Activated T-cell treated with anti-CD3 and anti-CD28 coated beads for 24 hours (primary cell): ENCODE data around the gene ZMPSTE24.
"Not testable (repeated sequence)": the region's sequence is repeated elsewhere in the genome, so short reads cannot be mapped to it uniquely, and the experiment has no call there.

ENCODE experiments used
- DNase-seq: peaks from one replicate; pipeline ENCODE4 v3.0.0-alpha.2; 2020; ENCODE audit warnings: low read depth

Gene ZMPSTE24

DNA sequence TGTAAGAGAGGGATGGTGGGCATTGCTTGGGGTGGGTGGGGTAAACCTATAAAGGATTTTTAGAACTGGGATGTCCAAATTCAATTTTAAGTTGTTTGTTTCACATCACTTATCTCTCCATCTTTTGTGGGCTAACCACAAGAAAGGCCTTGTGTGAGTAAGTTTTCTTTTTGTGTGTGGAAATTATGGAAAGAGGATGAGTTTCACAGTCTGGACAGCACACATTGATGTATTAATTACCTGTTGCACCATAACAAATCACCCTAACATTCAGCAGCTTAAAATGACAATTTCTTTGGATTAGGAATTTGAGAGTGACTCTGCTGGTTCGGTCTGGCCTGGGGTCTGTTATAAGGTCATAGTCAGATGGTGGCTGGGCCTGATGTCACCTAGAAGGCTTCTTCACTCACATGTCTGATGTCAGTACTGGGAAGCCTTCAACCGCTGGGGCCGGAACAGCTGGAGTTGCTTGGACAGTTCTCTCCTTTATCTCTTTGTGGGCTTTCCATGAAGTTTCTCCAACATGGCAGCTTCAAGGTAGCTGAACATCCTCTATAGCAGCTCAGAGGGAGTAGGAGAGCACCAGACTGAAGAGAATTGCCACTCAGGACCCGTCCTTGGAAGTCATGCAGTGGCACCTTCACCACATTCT, 61.1 kb downstream of the ZMPSTE24 start:
- DNase-seq = no peak

DNA sequence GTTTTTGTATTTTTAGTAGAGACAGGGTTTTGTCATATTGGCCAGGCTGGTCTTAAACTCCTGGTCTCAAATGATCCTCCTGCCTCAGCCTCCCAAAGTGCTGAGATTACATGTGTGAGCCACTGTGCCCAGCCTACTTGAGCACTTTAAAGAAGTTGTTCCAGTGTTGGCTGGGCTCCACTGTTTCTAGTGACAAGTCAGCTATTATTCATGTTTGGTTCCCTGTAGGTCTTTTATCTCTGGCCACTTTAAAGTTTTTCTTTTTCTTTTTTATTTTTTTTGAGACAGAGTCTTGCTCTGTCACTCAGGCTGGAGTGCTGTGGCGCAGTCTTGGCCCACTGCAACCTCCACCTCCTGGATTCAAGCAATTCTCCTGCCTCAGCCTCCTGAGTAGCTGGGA, 73.4 kb downstream of the ZMPSTE24 start:
- DNase-seq = not testable (repeated sequence)

DNA sequence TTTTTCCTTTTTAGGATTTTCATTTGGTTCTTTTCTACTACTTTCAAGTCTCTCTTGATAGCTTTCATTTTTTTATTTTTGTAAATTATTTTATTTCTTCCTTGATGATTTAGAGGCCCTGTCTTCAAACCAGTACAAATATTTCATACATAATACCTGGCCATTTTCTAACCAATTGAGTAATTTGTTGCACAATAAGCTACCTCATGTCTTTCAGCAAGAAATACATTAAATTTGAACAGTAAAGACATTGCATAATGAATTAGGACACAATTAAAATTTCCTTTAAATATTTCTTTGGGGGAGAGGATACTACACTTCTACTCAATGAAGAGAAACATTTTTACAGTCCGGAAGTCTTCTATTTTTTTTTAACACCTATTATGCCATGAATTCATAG, 74.7 kb downstream of the ZMPSTE24 start:
- DNase-seq = no peak

DNA sequence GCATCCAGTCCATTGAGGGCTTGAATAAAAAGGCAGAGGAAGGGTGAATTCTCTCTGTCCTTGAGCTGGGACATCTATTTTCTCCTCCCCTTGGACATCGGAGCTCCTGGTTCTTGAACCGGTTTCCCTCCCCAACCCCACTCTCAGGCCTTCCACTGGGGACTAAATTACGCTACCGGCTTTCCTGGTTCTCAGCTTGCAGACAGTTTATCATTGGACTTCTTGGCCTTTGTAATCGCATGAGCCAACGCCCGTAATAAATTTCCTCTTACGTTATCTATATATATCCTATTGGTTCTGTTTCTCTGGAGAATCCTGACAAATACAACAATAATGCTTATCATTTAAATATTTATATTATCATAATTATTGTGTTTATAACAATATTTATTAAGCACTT, 79.4 kb downstream of the ZMPSTE24 start:
- no peak for DNase-seq

DNA sequence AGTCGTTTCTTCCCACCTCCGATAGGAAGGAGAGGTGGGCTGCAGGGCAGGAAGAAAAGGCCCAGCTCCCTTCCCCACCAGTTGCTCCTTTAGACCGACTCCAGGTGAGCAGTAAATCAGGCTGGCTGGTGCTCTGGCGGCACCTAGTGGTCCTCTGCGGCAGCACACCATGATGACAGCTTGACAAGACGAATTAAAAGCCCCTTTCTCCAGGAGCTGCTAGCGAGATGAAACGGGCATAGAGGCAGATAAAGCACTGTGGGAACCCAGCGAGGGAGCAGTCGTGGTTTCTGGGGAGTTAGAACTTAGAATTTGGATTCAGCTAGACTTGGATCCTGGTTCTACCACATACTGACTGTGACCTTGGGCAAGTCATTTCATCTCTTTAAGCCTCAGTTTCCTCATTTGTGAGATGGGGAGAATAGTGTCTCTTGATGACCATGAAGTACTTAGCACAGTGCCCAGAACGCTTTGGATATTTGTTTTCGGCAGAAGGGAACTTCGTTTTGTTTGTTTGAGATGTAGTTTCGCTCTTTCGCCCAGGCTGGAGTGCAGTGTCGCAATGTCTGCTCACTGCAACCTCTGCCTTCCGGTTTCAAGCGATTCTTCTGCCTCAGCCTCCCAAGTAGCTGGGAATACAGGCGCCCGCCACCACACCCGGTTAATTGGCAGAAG, 80.8 kb downstream of the ZMPSTE24 start:
- peak; percentile 85 for DNase-seq

DNA sequence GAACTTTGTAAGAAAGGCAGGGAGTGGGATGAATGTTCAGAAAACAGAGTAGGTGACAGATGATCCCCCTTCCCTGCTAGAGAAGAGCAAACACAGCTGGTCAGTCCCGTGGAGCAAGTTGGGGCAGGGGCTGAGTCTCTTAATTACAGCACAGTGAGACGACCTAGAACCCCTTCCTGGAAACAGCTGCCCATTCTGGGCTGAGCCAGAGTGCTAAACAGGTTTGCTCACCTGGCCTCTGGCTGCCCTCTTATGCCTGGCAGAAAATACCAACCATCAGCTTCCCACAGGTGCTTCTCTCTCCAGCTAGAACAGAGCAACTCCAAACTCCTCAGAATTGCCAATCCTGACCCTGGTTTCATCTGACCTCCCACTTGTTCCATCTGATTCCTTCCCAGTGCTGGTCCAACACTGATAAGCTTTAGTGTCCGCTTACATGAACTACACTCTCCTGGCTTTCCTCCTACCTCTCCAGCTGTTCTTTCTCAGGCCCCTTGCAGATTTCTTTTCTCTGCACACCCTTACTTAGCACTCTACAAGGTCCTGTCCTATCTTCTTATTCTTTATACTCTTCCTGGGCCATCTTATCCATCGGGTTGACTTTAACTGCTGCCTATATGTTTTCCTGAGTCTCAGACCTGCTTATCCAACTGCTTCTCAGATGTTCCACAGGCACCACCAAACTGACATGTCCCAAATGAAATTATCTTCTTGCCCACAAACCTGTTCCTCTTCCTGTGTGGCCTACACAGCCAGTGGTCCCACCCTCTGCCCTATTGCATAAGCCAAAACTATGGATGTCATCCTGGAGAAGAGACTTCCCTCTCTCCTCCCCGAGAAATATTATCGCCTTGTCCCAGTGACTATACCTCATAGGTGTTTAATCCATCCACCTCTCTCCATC, 81.6 kb downstream of the ZMPSTE24 start:
- no peak for DNase-seq

DNA sequence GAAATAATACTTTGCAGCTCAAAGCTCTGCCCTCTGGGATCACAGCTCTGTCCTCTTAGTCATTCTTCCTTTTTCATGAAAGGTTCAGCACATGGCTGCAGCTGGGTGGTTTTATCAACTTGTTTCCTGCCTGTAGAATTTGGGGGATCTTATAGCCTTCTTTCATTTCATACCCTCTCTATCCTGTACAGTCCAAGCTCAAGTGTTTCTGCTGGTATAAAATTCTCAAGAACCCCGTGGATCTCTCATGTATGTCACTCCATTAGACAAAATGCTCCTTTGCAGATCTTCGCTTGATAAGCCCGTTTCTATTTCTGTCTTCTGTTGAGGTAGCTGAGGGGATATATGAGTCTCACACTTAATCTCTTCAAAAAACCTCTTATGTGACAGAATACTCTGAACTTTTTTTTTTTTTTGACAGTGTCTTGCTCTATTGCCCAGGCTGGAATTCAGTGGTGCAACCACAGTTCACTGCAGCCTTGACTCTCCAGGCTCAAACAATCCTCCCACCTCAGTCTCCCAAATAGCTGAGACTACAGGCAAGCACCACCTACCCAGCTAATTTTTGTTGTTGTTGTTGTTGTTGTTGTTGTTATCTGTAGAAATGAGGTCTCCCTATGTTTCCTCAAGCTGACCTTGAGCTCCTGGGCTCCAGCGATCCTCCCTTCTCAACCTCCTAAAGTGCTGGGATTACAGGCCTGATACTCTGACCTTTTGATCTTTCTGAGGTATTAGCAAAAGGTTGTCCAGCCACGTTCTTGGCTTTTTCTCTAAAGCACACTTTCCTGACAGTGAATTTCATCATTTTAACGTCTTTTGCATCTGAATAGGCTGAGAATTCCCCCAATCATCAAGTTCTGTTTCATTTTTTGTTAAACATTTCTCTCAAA, 83.7 kb downstream of the ZMPSTE24 start:
- no peak for DNase-seq

DNA sequence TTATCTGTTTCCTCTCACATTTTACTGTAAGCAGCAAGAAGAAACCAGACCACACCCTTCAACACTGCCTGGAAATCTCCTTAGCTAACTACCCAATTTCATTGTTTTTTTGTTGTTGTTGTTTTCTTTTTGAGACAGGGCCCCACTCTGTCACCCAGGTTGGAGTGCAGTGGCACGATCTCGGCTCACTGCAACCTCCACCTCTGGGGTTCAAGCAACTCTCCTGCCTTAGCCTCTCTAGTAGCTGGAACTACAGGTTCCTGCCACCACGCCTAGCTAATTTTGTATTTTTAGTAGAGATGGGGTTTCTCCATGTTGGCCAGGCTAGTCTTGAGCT, 84.3 kb downstream of the ZMPSTE24 start:
- DNase-seq = not testable (repeated sequence)
